Suprapubic skin (tissue), 4 donors: Measurements from ENCODE around the gene UQCRHL. TPM values are rescaled to one million over a fixed set of nuclear protein-coding genes. Genes with fewer than 3 reads are reported as not detected.

Experiments used
- DNase-seq, 2 donors: peaks; one replicate each; pipeline ENCODE4 v3.0.0-alpha.2; 2019; ENCODE audit warnings: low spot score in 2 of 2
- H3K27ac ChIP-seq: fragments of 200-600 bp; sonication (generic); one replicate; pipeline ENCODE4 v1.5.1; 2019
- H3K27me3 ChIP-seq: fragments of 200-600 bp; sonication (generic); one replicate; pipeline ENCODE4 v1.5.1; 2019
- H3K36me3 ChIP-seq: fragments of 200-600 bp; sonication (generic); one replicate; pipeline ENCODE4 v1.5.1; 2019
- H3K4me1 ChIP-seq: fragments of 200-600 bp; sonication (generic); one replicate; pipeline ENCODE4 v1.5.1; 2019
- H3K4me3 ChIP-seq: fragments of 200-600 bp; sonication (generic); one replicate; pipeline ENCODE4 v1.5.1; 2019; ENCODE audit warnings: mild to moderate bottlenecking
- H3K9me3 ChIP-seq: fragments of 200-600 bp; sonication (generic); one replicate; pipeline ENCODE4 v1.5.1; 2019
- EP300 ChIP-seq: sonication (generic); formaldehyde crosslinking; IDR thresholded peaks from one replicate; pipeline ENCODE4 v1.6.1; 2017; ENCODE audit warnings: antibody characterized with exemption
- POLR2A ChIP-seq, 2 donors: fragments of 450-650 bp; IDR thresholded peaks; one replicate each; pipeline ENCODE4 v1.6.1; 2017; ENCODE audit warnings: antibody characterized with exemption in 2 of 2, mild to moderate bottlenecking in 2 of 2, moderate library complexity in 2 of 2
- POLR2AphosphoS5 ChIP-seq, 3 donors: sonication (generic); formaldehyde crosslinking; IDR thresholded peaks; one replicate each; pipeline ENCODE4 v1.6.1; 2017; ENCODE audit warnings: antibody characterized with exemption in 3 of 3
- WGBS: methylation state at CpG from one replicate; pipeline ENCODE4 v1.1.5; 2018; 5-methylcytosine and 5-hydroxymethylcytosine counted together
- total RNA-seq, 4 donors: library from RNA; depleted of rRNA; stranded (reverse); fragments of >200 nt; gene quantifications; one replicate each; pipeline ENCODE4 v1.1.0, GENCODE V29; 2016
- TF ChIP-seq, protein P1 (sequence below), 2 donors: fragments of 200-600 bp in 1 of 2; fragments of 450-650 bp in 1 of 2; sonication (generic) in 1 of 2; IDR thresholded peaks; one replicate each; pipeline ENCODE4 v1.5.1; 2016 to 2019; ENCODE audit warnings: antibody characterized with exemption in 2 of 2, mild to moderate bottlenecking in 1 of 2, moderate library complexity in 1 of 2

Gene UQCRHL
- total RNA-seq, 4 donors from 2014 or later: 0.68 to 3.2 (median 1.3) TPM

DNA sequence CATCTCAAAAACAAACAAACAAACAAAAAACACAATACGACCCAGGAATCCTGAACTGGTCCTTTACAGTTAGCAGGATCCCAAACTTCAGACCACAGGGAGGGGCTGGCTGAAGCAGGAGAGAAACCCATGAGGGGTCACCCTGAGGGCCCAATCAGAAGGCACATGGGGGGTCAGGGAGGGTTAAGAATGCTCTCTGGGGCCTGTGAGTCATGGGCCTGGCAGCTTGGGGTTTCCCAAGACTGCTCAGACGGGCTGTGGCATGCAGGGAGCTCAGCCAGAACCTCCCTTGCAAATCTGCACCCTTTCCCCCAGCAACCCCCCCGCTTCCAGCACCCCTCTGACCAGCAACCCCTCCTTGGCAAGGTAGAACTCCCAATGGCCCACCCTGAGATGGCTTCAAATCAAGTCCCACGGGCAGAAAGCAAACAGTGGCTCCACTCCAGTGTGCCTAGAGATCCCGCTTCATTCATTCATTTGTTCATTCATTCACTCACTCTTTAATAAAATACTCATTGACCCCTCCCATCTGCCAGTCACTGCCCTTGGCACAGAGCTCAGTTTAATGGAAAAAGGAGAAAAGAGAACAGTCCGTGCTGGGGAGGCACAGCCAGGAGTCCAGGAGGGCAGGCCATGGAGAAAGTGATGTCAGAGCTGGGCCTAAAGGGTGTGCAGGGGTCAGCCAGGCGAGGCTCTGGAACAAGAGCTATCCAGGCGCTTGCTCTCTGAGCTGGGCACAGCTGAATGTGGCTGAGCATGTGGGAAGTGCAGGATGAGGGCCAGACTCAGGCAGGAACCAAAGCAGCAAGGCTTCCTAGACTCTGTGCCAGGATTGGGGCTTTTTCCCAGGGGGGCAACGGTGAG lies 8.2 kb downstream of the UQCRHL start:
- Histone ChIP-seq H3K27ac (peak overlapping the region; percentile 84), H3K36me3 (no peaks in the 10 kb centered on the region), H3K27me3 (no peaks in the 10 kb centered on the region), H3K4me3 (no peak overlapping the region), H3K9me3 (no peaks in the 10 kb centered on the region), H3K4me1 (peaks cover 56% of the 10 kb centered on the region)
- DNase-seq: peak; percentile 86 to 88
- TF ChIP-seq POLR2A (IDR thresholded peaks at IDR 0.05): no peak
- TF ChIP-seq EP300: peak; percentile 14
- TF ChIP-seq, protein P1, sequence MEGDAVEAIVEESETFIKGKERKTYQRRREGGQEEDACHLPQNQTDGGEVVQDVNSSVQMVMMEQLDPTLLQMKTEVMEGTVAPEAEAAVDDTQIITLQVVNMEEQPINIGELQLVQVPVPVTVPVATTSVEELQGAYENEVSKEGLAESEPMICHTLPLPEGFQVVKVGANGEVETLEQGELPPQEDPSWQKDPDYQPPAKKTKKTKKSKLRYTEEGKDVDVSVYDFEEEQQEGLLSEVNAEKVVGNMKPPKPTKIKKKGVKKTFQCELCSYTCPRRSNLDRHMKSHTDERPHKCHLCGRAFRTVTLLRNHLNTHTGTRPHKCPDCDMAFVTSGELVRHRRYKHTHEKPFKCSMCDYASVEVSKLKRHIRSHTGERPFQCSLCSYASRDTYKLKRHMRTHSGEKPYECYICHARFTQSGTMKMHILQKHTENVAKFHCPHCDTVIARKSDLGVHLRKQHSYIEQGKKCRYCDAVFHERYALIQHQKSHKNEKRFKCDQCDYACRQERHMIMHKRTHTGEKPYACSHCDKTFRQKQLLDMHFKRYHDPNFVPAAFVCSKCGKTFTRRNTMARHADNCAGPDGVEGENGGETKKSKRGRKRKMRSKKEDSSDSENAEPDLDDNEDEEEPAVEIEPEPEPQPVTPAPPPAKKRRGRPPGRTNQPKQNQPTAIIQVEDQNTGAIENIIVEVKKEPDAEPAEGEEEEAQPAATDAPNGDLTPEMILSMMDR (IDR thresholded peaks at IDR 0.05): no peak
- TF ChIP-seq POLR2AphosphoS5 (IDR thresholded peaks at IDR 0.05): peak in 2 of 3 donors; percentile 41 to 49
- WGBS: 28% methylated on average over 9 of the region's 9 CpGs

DNA sequence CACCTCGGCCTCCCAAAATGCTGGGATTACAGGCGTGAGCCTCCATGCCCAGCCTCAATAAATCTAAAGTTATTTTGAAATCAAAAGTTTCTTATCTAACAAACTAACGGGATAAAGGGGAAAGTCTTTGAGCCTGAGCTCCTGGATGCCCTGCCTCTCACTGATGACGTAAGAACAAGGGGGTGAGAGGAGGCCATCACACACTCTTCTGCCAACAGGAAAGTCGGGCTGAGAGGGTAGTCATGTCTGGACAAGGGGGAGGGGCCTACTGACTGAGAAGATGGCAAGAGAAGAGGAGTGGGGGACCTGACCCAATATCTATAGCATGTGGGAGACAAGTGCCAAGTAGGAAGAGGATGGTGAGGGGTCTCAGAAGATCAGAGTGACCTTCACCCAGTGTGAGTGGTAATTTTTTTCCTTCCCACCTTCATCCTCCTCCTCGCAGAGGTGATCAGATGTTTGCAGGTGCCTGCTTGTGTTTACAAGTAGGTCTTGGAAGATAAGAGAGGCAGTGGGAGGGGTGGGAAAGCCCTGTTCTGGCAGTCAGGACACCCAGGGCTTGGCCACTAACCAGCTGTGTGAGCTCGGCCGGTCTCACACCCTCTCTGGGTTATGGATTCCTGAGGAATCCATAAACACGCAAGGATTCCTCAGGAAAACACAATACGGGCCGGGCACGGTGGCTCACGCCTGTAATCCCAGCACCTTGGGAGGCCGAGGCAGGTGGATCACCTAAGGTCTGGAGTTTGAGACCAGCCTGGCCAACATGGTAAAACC lies 9.6 kb downstream of the UQCRHL start:
- Histone ChIP-seq H3K4me1 (peaks cover 60% of the 10 kb centered on the region), H3K27me3 (no peaks in the 10 kb centered on the region), H3K9me3 (no peaks in the 10 kb centered on the region), H3K4me3 (no peak overlapping the region), H3K36me3 (no peaks in the 10 kb centered on the region), H3K27ac (peak overlapping the region; percentile 36)
- no peak for DNase-seq
- no peak for TF ChIP-seq EP300
- no peak for TF ChIP-seq POLR2A (IDR thresholded peaks at IDR 0.05)
- TF ChIP-seq, protein P1 (IDR thresholded peaks at IDR 0.05): no peak
- TF ChIP-seq POLR2AphosphoS5 (IDR thresholded peaks at IDR 0.05): no peak
- WGBS: 58% methylated on average over 11 of the region's 14 CpGs

DNA sequence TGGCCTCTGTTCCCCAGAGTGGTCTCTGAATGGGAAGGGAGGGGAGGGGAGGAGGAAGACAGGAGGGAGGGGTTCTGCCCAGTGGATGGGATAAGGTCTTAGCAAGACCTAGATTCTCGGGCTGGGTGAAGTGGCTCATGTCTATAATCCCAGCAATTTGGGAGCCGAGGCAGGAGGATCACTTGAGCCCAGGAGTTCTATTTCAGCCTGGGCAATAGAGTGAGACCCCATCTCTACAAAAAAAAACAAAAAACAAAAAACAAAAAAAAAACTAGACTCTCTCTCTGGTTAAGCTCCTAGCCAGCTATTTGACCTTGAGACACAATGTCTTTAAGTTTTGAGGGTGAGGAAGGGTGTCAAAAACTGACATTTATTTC lies 11.4 kb downstream of the UQCRHL start:
- TF ChIP-seq POLR2A (IDR thresholded peaks at IDR 0.05): no peak
- TF ChIP-seq POLR2AphosphoS5 (IDR thresholded peaks at IDR 0.05): no peak
- TF ChIP-seq, protein P1 (IDR thresholded peaks at IDR 0.05): no peak
- no peak for TF ChIP-seq EP300
- no peak for DNase-seq
- WGBS: 94% methylated on average over 2 of the region's 2 CpGs
- Histone ChIP-seq H3K9me3 (no peaks in the 10 kb centered on the region), H3K27ac (peak overlapping the region; percentile 69), H3K4me3 (no peak overlapping the region), H3K36me3 (no peaks in the 10 kb centered on the region), H3K27me3 (no peaks in the 10 kb centered on the region), H3K4me1 (peaks cover 64% of the 10 kb centered on the region)

DNA sequence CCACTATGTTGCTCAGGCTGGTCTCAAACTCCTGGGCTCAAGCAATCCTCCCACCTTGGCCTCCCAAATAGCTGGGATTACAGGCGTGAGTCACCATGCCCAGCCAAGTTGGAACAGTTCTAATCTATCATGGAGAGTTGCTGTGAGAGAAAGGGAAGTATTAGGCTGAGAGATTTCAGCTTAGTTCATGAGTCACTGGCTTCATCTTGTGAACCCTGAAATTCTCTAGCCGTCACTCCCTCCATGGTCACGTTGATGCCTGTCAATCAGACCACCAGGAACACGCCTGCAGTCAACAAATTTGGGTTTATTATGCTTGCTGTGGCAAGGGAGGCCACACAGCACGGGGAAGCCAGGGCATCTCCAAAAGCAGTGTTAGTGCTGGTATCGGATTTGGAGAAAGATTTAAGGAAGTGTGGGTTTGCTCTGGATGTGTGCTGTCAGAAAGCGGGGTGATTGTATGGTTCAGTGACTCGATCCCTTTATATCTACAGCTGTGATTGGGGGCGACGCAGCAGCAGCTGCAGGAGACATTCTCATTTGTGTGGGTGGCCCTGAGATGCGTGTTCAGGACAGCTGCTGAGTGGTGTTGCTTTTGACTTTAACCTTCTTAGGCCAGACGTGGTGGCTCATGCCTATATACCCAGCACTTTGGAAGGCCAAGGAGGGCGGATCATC lies 18.7 kb downstream of the UQCRHL start:
- no peaks in the 10 kb centered on the region for H3K9me3 ChIP-seq
- H3K27me3 ChIP-seq: no peaks in the 10 kb centered on the region
- H3K4me3 ChIP-seq: no peak overlapping the region
- no peak overlapping the region for H3K27ac ChIP-seq
- DNase-seq: no peak
- peaks cover 6% of the 10 kb centered on the region for H3K36me3 ChIP-seq
- H3K4me1 ChIP-seq: peaks cover 20% of the 10 kb centered on the region
- TF ChIP-seq, protein P1 (IDR thresholded peaks at IDR 0.05): no peak
- no peak for TF ChIP-seq POLR2A (IDR thresholded peaks at IDR 0.05)
- WGBS: 72% methylated on average over 13 of the region's 13 CpGs
